GM21723 (cell line): Measurements from ENCODE around the gene PCDHA3.
"Not testable (repeated sequence)": the region's sequence is repeated elsewhere in the genome, so short reads cannot be mapped to it uniquely, and the experiment has no call there.

Source experiments
- ATAC-seq: cut with Tn5 transposase; IDR thresholded peaks from one replicate; pipeline ENCODE4 v1.9.1; 2021; ENCODE audit warnings: mild to moderate bottlenecking, moderate library complexity; ENCODE audit not compliant: unreplicated experiment

Gene PCDHA3

GRCh38 chr5:140800816-140801493, at the start of gene PCDHA3:
TSS of gene PCDHA3 (plus strand) at chr5:140801057.
- no peak for ATAC-seq

GRCh38 chr5:140753561-140753960, 47.3 kb upstream of the PCDHA3 start:
- no peak for ATAC-seq

DNA sequence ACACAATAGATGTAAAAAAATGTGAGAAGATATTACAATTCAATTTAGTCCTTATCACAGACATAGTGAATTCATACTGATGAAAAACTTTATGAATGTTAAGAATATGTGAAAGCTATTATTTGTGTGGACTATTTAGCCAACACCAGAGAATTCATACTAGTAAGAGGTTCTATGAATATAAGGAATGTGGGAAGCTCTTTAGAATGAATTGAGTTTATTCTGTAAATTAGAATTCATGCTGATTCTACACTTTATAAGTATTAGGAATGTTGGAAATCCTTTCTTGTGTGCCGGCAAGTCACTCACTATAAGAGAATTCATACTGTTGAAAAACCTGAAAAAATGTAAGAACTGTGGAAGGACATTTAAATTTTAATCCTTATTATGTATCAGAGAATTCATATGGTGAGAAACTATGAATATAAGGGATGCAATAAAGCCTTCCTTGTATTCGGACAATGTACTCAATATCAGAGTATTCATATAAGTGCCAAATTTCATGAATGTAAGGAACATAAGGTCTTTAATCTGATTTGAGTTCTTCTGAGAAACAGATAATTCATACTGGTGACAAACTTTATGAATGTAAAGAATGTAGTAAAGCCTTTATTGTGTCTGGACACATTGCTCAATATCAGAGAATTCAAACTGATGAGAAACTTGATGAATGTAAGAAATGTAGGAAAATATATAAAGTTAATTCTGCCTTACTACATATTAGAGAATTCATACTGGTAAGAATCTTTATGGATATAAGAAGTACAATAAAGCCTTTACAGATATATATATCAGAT, 36.5 kb upstream of the PCDHA3 start:
- no peak for ATAC-seq

- no peak for ATAC-seq
These were observed 33.4 kb upstream of the PCDHA3 start for GRCh38 chr5:140767444-140767843.

GRCh38 chr5:140780512-140780911, 20.3 kb upstream of the PCDHA3 start:
- no peak for ATAC-seq

DNA sequence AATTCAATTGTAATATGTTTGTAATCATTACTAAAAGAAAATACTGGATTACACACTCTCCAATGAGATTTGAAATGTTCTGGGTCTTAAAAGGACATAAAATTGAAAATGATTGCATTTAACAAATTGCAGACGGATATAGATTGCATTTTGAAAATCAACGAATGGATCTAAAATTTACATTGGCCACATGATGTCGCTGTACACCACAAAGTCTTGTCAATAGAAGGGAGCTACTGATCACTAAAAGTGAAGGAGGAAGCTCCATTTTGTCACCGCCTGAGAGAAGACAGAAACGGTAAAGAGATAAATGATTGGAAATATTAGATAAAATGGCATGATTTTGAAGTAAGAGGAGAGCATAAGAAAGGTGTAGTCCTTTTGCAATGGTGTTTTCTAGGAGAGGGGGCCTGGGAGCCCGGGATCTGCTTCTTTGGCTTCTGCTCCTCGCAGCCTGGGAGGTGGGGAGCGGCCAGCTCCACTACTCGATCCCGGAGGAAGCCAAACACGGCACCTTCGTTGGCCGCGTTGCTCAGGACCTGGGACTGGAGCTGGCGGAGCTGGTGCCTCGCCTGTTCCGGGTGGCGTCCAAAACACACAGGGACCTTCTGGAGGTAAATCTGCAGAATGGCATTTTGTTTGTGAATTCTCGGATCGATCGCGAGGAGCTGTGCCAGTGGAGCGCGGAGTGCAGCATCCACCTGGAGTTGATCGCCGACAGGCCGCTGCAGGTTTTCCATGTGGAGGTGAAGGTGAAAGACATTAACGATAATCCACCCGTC, 14.8 kb upstream of the PCDHA3 start, which contains the start of gene PCDHA1:
TSS of gene PCDHA1 (plus strand) at position 236 of the 782 bp plus-strand sequence.
- no peak for ATAC-seq

- ATAC-seq = not testable (repeated sequence)
These were observed 13.4 kb upstream of the PCDHA3 start for GRCh38 chr5:140787422-140787821.

GRCh38 chr5:140787849-140788504, 12.9 kb upstream of the PCDHA3 start:
- ATAC-seq = not testable (repeated sequence)

- no peak for ATAC-seq
These were observed 9.8 kb upstream of the PCDHA3 start for GRCh38 chr5:140791089-140791488.

GRCh38 chr5:140794595-140795258, 6.1 kb upstream of the PCDHA3 start, which contains the start of gene PCDHA2:
TSS of gene PCDHA2 (plus strand) at chr5:140794852.
- ATAC-seq = no peak

GRCh38 chr5:140795259-140795641, 5.6 kb upstream of the PCDHA3 start:
- ATAC-seq = no peak

DNA sequence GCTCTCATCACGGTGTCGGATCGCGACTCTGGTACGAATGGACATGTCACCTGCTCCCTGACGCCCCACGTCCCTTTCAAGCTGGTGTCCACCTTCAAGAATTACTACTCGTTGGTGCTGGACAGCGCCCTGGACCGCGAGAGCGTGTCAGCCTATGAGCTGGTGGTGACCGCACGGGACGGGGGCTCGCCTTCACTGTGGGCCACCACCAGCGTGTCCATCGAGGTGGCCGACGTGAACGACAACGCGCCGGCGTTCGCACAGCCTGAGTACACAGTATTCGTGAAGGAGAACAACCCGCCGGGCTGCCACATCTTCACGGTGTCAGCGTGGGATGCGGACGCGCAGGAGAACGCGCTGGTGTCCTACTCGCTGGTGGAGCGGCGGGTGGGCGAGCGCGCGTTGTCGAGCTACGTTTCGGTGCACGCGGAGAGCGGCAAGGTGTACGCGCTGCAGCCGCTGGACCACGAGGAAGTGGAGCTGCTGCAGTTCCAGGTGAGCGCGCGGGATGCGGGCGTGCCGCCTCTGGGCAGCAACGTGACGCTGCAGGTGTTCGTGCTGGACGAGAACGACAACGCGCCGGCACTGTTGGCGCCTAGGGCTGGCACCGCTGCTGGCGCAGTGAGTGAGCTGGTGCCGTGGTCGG, 4.7 kb upstream of the PCDHA3 start:
- not testable (repeated sequence) for ATAC-seq

GRCh38 chr5:140796718-140797095, 4.2 kb upstream of the PCDHA3 start:
- no peak for ATAC-seq

- no peak for ATAC-seq
These were observed 611 bp downstream of the PCDHA3 start for GRCh38 chr5:140801494-140801841.

DNA sequence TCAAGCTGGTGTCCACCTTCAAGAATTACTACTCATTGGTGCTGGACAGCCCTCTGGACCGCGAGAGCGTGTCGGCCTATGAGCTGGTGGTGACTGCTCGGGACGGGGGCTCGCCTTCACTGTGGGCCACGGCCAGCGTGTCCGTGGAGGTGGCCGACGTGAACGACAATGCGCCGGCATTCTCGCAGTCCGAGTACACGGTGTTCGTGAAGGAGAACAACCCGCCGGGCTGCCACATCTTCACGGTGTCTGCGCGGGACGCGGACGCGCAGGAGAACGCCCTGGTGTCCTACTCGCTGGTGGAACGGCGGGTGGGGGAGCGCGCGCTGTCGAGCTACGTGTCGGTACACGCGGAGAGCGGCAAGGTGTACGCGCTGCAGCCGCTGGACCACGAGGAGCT, 1.5 kb downstream of the PCDHA3 start:
- ATAC-seq = not testable (repeated sequence)

DNA sequence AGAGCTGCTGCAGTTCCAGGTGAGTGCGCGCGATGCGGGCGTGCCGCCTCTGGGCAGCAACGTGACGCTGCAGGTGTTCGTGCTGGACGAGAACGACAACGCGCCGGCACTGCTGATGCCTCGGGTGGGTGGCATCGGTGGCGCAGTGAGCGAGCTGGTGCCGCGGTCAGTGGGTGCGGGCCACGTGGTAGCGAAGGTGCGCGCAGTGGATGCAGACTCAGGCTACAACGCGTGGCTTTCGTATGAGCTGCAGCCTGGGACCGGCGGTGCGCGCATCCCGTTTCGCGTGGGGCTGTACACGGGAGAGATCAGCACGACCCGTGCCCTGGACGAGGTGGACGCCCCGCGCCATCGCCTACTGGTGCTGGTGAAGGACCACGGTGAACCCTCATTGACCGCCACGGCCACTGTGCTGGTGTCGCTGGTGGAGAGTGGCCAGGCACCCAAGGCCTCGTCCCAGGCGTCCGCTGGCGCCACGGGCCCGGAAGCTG, 2.0 kb downstream of the PCDHA3 start:
- ATAC-seq = no peak

DNA sequence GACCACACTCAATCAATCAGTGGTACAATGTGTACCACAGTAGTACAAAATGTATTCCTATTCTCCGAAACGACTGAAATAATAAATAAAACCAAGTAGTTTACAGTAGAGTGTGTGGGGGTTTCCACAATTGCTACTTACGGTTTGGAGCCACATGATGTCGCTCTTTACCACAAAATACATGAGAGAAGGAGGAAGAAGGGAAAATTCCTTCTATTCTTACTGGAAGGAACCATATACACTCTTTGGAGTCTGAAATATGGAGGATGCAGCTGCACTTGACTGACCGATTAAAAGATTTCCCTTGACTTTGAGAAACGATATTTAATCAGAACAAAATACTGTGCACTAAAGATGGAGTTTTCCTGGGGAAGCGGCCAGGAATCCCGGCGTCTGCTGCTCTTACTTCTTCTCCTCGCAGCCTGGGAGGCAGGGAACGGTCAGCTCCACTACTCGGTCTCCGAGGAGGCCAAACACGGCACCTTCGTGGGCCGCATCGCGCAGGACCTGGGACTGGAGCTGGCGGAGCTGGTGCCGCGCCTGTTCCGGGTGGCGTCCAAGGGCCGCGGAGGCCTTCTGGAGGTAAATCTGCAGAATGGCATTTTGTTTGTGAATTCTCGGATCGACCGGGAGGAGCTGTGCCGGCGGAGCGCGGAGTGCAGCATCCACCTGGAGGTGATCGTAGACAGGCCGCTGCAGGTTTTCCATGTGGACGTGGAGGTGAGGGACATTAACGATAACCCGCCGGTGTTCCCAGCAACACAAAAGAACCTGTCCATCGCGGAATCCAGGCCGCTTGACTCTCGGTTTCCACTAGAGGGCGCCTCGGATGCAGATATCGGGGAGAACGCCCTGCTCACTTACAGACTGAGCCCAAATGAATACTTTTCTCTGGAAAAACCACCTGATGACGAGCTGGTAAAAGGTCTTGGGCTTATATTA, 6.2 kb downstream of the PCDHA3 start, which contains the start of gene PCDHA4:
TSS of gene PCDHA4 (plus strand) at position 235 of the 942 bp plus-strand sequence.
- no peak for ATAC-seq

- not testable (repeated sequence) for ATAC-seq
These were observed 7.5 kb downstream of the PCDHA3 start for GRCh38 chr5:140808241-140808888.
